Tibial artery (tissue), 4 donors: ENCODE data around the gene NSG1.

Experiments
- DNase-seq, 2 donors: peaks; one replicate each; pipeline ENCODE4 v3.0.0-alpha.2; 2019
- H3K27ac ChIP-seq, 2 donors: fragments of 200-600 bp; sonication (generic) in 1 of 2; 1 replicate in 1 of 2; 2 replicates in 1 of 2; pipeline ENCODE4 v1.5.1; 2018 to 2019; ENCODE audit warnings: mild to moderate bottlenecking in 1 of 2
- H3K27me3 ChIP-seq, 2 donors: fragments of 200-600 bp; sonication (generic) in 1 of 2; one replicate each; pipeline versions ENCODE4 v1.5.1 to v1.6.0; 2016 to 2019
- H3K36me3 ChIP-seq, 3 donors: fragments of 200-600 bp; sonication (generic) in 2 of 3; one replicate each; pipeline ENCODE4 v1.5.1; 2016 to 2019; ENCODE audit warnings: mild to moderate bottlenecking in 2 of 3
- H3K4me1 ChIP-seq, 4 donors: fragments of 200-600 bp; sonication (generic) in 2 of 4; 1 replicate in 3 of 4; 2 replicates in 1 of 4; pipeline ENCODE4 v1.5.1; 2016 to 2019
- H3K4me3 ChIP-seq, 2 donors: fragments of 200-600 bp; sonication (generic) in 1 of 2; 1 replicate in 1 of 2; 2 replicates in 1 of 2; pipeline ENCODE4 v1.5.1; 2018 to 2019; ENCODE audit warnings: mild to moderate bottlenecking in 2 of 2
- H3K9me3 ChIP-seq, 3 donors: fragments of 200-600 bp; sonication (generic) in 1 of 3; one replicate each; pipeline ENCODE4 v1.5.1; 2016 to 2019
- CTCF ChIP-seq, 2 experiments: fragments of 200-600 bp in 1 of 2; fragments of 450-650 bp in 1 of 2; IDR thresholded peaks; one replicate each; pipeline ENCODE4 v1.5.1; 2017 to 2019; ENCODE audit warnings: antibody characterized with exemption in 2 of 2, mild to moderate bottlenecking in 1 of 2, moderate library complexity in 1 of 2
- intact Hi-C: fragments of 100-400 bp; cut with DNase I; formaldehyde crosslinking; loops from one replicate; pipeline ENCODE4 v1.15.0; 2023; ENCODE audit warnings: low total_unique reads

Gene NSG1

GRCh38 chr4:4377732-4378460, 9.0 kb upstream of the NSG1 start:
- Histone ChIP-seq H3K27ac (no peak overlapping the region), H3K4me1 (no peaks in the 10 kb centered on the region), H3K9me3 (peaks cover 0 to 3% (median 0%) of the 10 kb centered on the region in 3 donors), H3K4me3 (no peak overlapping the region), H3K36me3 (no peaks in the 10 kb centered on the region), H3K27me3 (peaks cover 0 to 23% of the 10 kb centered on the region in 2 donors)
- intact Hi-C loops: no loop called here
- no peak for TF ChIP-seq CTCF (IDR thresholded peaks at IDR 0.05)
- no peak for DNase-seq

DNA sequence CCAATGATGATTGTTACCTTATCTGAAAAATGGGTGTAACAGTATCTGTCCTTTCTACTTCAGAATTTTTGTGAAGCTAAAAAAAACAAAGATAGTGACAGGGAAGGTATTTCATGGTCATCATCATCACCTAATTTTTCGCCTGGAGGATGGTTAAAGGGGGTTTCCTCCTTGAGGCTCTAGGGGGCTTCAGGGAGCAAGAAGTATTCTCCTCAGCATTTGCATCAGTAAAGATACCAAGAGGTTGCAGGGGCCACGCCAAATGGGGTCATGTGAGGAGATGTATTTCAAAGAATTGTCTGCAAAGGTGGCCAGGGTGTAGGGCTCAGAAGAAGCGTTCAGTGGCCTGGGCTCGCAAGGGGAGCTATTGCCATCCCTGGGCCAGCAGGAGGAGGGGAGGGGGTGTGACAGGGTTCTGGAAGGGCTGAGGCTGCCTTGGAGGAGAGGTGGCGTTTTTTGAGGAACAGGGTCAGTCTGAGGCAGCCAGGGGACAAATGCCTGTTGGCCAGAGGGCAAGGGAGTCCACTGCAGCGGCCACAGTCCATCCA, 7.3 kb upstream of the NSG1 start:
- intact Hi-C loops: no loop called here
- Histone ChIP-seq H3K4me1 (no peaks in the 10 kb centered on the region), H3K27ac (no peak overlapping the region), H3K36me3 (no peaks in the 10 kb centered on the region), H3K4me3 (no peak overlapping the region), H3K27me3 (peaks cover 0 to 23% of the 10 kb centered on the region in 2 donors), H3K9me3 (no peaks in the 10 kb centered on the region)
- DNase-seq: no peak
- no peak for TF ChIP-seq CTCF (IDR thresholded peaks at IDR 0.05)

GRCh38 chr4:4383085-4383484, 3.8 kb upstream of the NSG1 start:
- Histone ChIP-seq H3K27me3 (peaks cover 0 to 55% of the 10 kb centered on the region in 2 donors), H3K9me3 (no peaks in the 10 kb centered on the region), H3K4me1 (peaks cover 0 to 27% (median 22%) of the 10 kb centered on the region in 4 donors), H3K27ac (no peak overlapping the region), H3K4me3 (no peak overlapping the region), H3K36me3 (no peaks in the 10 kb centered on the region)
- no peak for TF ChIP-seq CTCF (IDR thresholded peaks at IDR 0.05)
- no peak for DNase-seq
- intact Hi-C loops: no loop called here

GRCh38 chr4:4384837-4385236, 2.1 kb upstream of the NSG1 start:
- H3K4me3 ChIP-seq: no peak overlapping the region
- H3K27me3 ChIP-seq: peaks cover 0 to 69% of the 10 kb centered on the region in 2 donors
- intact Hi-C loops: no loop called here
- no peaks in the 10 kb centered on the region for H3K36me3 ChIP-seq
- no peak for DNase-seq
- H3K4me1 ChIP-seq: peaks cover 0 to 35% (median 28%) of the 10 kb centered on the region in 4 donors
- no peak for TF ChIP-seq CTCF (IDR thresholded peaks at IDR 0.05)
- H3K9me3 ChIP-seq: no peaks in the 10 kb centered on the region
- H3K27ac ChIP-seq: no peak overlapping the region

DNA sequence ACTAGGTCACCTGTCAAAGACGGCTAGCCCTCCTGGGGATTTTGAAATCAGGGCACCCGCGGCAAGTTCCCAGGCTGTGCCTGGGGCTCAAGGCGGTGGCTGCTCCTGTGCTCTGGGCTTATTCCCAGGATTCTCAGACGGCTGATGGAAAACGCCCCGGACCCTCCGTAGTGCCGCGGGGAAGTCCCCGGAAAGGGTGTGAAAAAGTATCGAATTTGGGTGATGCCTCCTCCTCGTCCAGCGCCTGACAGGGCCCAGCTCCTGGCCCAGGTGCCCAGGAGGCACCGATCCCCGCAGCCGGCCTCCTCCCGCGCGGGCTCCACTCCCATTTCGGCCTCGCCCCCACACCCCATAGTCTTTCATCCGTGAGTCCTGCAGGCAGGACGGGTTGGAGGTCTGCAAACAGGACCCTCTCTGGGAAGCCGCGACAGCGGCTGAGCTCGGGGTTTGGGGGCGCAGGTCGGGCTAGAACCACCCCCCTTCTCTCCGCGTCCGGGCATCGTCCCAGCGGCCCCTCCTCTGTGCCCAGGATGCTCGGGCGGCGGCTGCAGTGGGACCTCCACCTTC, 1.1 kb upstream of the NSG1 start:
- H3K4me3 ChIP-seq: peak overlapping the region in 1 of 2 donors; percentile 44
- H3K4me1 ChIP-seq: peaks cover 0 to 35% (median 28%) of the 10 kb centered on the region in 4 donors
- no peak for TF ChIP-seq CTCF (IDR thresholded peaks at IDR 0.05)
- intact Hi-C loops: no loop called here
- H3K9me3 ChIP-seq: no peaks in the 10 kb centered on the region
- H3K36me3 ChIP-seq: no peaks in the 10 kb centered on the region
- no peak overlapping the region for H3K27ac ChIP-seq
- peaks cover 0 to 77% of the 10 kb centered on the region in 2 donors for H3K27me3 ChIP-seq
- no peak for DNase-seq
